Forelimb muscle (tissue), 1 donor: Measurements from ENCODE around the gene TNFRSF8. TPM values are rescaled to one million over a fixed set of nuclear protein-coding genes. Genes with fewer than 3 reads are reported as not detected.

Experiments used
- DNase-seq: peaks from one replicate; pipeline ENCODE4 v3.0.0-alpha.2; 2013; ENCODE audit warnings: low read depth
- polyA plus RNA-seq: library from polyadenylated mRNA; unstranded; fragments of 120-200 nt; gene quantifications from one replicate; pipeline ENCODE4 v1.2.1, GENCODE V29; 2013; ENCODE audit not compliant: insufficient read length

The TNFRSF8 gene
- polyA plus RNA-seq, 1 donor, result 0.22 TPM

DNA sequence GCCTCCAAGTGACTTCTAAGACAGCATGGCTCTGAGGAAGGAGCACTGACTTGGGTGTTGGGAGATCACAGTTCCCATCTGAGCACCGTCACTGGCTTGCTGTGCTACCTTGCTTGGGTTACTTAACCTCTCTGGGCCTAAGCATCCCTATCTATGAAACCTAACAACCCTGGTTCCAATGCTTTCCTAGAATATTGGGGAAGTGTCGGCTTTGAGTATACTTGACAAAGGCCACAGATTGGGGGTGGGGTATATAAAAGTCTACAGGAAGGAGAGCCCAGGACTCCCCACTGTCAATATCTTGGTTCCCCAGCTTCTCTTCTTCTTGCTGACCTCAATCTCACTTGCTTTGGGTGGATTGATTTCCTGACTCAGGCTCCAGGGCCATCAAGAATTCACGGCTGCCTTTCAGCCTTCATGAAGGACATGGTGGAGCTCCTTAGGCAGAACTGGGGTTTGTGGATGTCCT lies 110.0 kb downstream of the TNFRSF8 start:
- no peak for DNase-seq

- no peak for DNase-seq
Observed at GRCh38 chr1:12173631-12174121, 110.6 kb downstream of the TNFRSF8 start.

- no peak for DNase-seq
Observed at GRCh38 chr1:12174924-12175810, 112.1 kb downstream of the TNFRSF8 start.

GRCh38 chr1:12176298-12177118 lies 113.4 kb downstream of the TNFRSF8 start:
- no peak for DNase-seq

GRCh38 chr1:12177156-12177998 lies 114.3 kb downstream of the TNFRSF8 start:
- DNase-seq, result no peak

DNA sequence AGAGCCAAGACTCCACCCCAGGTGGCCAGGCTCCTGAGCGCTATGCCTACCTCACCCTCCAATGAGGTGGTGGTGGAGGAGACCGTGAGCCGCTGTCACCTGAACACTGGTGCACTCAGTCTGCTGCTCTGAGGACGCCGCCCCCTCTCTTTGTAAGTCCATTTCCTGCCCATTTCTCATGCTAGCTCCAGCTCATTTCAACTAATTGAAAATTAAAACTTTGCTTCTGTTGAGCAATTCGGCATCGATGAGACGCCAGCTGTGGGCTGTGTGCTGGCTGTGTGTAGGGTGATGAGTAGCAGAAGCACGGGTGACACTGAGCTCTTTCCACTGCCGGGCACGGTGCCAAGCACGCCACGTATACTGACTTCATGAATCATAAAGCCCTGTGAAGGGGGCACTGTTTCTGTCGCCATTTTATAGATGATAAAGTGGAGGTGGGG lies 114.9 kb downstream of the TNFRSF8 start:
- no peak for DNase-seq

- DNase-seq, result no peak
Observed at GRCh38 chr1:12178511-12178910, 115.4 kb downstream of the TNFRSF8 start.

DNA sequence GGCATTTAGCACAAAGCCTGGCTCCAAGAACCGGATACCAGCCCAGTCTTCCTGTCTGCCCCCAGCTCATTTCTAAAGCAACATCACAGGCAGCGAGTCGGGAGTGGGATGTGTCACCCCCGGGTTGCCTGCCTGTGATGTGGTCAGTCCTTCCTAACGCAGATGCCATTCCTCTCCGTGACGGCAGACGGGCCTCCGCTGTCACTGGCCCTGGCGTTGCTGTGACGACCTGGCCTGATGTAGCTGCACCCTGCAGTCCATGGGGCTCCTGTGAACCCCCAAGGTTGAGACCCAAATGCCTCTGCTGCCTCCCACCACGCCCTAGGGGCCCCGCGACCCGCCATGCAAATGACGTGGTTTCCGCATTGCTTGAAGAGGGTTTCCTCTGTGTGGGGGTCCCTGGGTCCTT lies 116.0 kb downstream of the TNFRSF8 start:
- no peak for DNase-seq

DNA sequence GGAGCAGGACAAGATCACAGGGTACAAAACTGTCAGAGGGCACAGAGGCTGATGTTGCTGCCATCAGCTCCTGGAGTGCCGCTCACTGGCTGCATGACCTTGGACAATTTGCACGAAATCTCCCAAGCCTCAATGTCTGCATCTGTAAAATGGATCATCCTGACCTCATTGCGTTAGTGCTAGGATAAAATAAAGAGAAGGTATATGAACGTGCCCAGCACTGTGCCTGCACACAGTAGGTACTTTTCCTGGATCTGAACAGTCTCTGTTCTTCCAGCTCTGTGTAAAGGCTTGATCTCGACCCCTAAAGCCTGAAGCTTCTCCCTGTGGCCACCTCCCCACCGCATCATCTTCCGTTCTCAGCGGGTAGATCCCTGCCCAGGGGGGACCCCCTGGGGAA lies 116.6 kb downstream of the TNFRSF8 start:
- no peak for DNase-seq

DNA sequence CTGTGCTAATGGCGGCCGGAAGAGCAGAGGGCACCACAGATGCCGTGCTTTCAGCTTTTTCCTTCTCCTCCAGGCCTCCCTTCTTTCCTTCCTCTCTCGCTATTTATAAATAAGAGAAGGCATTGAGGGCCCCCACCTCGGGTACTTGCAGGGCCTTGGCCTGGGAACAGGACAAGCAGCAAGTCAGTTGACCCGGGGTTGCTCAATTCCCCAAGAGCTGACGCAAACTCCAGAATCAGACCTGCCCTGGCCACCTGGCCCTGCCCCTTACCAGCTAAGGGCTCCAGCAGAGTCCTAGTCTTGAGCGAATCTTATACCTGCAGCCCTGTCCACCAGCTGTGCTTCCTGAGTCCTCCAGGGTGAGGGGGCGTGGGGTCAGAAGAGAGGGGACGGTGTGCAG lies 117.2 kb downstream of the TNFRSF8 start:
- DNase-seq, result no peak

DNA sequence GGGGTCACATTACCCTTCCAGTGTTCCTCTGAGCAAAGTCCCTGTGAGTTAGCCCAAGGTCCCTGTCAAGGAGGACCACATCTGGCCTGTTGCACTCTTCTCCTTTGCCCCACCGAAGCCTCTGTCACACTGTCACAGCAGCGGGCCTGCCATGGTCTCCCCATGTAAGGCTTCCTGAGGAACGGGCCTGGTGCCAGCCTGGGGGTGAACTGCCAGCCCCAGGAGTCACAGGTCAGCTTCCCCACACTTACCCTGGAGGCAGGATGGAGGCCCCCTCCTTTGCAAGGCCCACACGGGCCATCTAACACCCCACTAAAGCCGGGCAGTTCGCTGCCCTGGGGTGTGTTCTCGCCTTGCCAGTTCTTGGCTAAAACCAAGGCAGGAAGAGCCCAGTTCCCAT lies 117.8 kb downstream of the TNFRSF8 start:
- no peak for DNase-seq

DNA sequence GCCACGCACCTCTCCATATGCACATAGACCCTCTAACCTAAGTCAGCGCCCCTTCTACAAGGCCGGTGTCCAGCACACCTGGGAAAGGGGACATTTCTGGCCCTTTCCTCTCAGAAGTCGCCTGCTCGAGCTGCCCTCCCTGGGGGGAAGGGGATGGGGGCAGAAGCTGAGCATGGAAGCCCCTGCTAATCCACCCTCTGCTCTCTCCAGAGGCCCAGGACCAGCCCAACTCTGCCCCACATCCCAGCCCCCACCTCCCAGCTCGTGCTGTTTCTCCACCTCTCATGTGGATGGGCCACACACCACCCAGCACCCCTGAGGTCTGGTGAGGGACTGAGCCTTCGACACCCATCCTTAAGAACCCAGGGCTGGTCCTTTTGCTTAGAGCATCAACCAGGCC lies 118.5 kb downstream of the TNFRSF8 start:
- no peak for DNase-seq

DNA sequence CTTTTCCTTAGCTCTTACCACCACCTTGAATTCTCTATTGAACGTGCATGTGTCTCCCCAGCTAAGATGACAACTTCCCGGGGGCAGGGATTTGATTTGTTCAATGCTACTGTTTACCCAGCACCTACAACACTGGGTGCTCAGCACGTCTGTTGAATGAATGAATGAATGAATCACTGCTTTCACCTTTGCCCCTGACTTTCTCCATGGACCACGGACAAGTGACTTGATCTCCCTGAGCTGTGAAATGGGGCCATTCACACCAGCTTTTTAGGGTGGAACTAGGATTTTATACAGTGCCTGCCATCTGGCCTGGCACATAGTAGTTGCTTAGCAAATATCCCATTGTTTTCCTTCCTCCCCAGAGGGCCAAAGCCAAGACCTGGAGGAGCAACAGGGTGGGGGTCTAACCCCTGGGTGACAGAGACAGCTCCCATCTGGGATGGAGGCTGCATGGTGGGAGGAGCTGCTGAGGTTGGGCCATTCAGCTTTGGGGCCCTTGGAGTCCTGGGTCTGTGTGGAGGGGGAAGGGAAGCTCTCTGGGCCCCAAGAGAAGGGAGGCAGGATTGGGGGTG lies 119.4 kb downstream of the TNFRSF8 start:
- DNase-seq, result no peak

DNA sequence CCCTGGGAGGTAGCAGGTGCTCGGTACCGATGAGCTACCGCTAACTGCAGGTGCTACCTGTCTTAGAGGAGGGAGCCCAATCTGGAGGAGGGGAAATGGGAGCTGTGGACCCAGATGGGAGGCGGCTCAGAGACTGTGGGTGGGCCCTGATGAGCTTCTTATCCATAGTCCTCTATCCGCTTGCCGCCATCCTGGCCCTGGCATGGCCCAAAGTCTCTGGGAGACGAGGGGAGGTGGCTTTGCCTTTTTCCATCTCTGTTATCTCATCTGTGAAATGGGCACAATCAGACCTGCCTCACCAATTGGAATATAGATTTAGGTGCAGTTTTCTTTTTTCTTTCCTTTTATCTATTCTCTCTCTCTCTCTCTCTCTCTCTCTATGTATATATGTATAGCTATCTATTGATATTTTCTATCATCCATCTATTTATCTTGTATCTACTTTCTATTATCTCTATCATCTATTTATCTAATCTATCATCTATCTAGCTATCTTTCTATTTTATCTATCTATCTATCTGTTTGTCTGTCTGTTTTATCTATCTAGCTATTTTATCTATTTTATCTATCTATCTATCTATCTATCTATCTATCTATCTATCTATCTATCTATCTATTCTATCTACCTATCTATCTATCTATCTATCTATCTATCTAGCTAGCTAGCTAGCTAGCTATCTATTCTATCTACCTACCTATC lies 120.1 kb downstream of the TNFRSF8 start:
- no peak for DNase-seq

DNA sequence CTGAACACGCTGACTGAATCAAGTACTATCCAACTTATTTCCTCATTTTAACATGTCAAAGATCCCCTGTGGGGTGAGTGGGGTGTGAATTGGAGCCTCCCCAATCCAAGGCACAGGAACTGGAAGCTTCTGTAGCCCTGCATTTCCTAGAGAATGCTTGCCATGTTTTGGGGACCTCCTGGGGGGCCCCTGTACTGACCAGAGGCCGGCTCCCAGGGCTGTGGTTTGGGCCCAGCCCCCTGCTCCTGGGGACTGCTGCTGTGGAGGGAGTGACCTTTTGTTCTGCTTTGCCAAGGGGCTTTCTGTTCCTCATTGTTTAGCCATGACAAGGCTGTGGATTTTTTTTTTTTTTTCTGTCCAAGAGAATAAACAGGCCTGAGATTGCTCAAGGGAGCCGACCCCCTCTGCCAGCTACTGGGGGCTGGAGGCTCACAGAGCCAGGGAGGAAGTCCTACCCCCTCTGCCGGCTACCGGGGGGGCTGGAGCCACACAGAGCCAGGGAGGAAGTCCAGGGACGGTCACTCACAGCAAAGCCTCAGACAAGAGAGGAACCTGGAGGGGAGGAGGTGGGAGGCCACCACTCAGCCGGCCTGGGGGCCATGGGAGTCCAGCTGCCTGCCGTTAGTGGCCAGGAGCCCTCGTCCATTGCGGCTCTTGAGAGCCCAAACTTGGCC lies 121.0 kb downstream of the TNFRSF8 start:
- DNase-seq, result no peak

DNA sequence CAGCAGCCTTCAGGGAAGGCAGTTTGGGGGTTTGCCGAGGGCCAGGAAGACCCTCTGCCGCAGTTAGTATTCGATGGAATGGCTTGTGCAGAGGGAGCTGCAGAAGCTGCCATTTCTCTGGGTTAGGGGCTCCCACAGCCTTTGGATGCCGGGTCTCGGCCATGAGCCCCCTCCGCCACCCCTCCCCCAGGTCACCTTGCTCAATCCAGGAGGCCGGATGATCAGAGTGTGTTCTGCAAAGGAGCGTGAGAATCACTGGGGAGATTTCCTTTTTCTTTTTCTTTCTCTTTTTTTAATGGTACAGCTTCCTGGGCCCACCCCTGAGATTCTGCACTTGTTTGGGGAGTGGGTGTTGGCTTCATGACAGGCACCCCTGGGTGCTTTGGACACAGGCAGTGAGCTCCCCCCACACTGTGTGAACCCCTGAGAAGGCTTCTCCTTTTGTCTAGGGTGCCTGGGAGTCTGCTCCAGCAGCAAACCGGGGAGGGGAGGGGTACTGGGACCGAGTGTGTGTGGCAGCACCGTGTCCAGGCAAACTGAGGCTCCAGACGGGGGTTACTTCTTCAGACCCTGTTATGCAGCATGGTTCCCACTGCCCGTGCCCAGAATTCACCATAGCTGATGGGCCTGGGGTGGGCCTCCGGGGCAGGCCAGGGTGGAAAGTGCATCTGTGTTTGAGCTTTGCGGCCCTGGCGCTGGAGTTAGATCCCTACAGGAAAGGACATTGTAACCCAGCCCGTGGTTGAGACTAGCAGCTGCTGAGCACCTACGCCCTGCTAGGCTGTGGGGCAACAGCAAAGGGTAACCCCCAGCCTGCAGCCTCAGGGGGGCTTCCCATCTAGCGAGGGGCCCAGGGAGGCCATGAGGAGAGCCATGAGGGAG lies 122.2 kb downstream of the TNFRSF8 start:
- no peak for DNase-seq

DNA sequence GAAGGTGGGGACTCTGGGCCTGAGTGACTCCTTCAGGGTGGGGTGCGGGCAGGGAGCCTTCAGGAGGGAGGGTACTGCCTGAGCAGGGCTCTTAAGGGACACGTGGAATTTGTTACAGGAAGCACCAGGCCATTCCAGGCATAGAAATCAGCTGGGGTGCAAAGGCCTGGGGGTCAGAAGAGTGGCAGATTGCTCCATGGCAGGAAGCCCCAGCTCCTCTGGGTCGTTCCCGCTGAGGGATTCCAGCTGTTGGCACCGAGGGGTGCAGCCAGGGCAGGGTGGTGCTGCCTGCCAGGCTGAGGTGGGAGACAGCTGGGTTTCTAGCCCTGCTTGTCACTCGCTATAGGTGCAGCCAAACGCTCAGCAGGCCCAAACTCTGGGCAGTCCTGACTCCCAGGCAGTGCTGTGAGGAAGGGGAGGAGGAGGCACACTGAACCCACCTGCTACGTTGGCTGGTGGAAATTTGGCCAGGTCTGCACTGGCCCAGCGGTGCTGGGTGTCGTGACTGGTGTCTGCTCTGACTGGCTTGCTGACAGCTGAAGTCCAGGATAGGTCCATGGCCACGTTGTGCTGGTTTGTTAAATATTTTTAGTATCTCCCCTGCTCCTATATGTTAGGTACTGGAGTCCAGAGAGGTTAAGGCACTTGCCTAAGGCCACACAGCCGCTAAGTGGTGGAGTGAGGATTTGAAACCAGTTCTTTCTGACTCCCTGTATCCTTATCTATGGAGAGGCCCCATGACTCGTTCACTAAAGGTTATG lies 123.0 kb downstream of the TNFRSF8 start:
- DNase-seq, result no peak

DNA sequence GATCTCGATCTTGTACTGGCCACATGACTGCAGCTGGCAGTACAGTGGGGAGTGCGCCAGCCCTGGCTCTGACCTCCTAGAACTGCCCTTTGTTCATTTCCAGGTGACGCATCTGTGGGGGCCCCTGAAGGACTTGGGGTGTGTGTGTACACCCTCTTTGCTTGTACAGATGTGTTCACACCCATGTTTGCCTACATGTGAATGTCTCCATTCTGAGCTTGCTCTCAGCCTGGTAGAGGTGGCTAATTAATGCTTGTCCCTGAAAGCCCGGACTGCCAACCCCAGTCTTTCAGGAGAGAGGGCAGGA lies 123.5 kb downstream of the TNFRSF8 start:
- DNase-seq, result no peak
